GM12865 (cell line): ENCODE measurements around the gene ARHGAP42.

ENCODE experiments used
- DNase-seq: peaks from one replicate; pipeline ENCODE4 v3.0.0; 2010; ENCODE audit warnings: low read depth
- H3K4me3 ChIP-seq: 2 replicates; pipeline ENCODE4 v1.5.1; 2011; ENCODE audit warnings: mild to moderate bottlenecking, low read depth, low read length, control low read depth
- TF ChIP-seq, protein P1 (sequence below): IDR thresholded peaks from 2 replicates; pipeline ENCODE4 v1.5.1; 2011; ENCODE audit warnings: low read length, control low read depth, low read depth, inconsistent platforms; ENCODE audit not compliant: insufficient read depth; ENCODE audit errors: missing control alignments

ARHGAP42 gene

DNA sequence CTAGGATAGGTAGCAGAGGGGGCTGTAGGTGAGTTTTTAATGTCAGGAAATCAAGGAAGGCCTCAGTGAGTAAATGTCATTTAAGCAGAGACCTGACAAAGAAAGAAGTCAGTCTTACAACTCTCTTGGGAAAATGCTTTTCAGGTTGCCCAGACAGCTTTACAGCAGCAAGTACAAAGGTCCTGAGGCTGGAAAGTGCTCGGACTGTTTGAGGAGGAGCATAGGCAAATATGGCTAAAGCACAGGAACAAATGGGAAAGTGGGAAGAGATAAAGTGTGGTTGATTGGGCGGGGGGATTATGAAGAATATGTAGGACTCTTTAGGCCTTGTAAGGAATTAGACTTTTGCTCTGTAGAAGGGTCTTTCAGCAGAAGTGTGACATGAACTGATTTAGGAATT lies 125.4 kb downstream of the ARHGAP42 start:
- no peak for DNase-seq
- no peak overlapping the region for H3K4me3 ChIP-seq
- TF ChIP-seq, protein P1, sequence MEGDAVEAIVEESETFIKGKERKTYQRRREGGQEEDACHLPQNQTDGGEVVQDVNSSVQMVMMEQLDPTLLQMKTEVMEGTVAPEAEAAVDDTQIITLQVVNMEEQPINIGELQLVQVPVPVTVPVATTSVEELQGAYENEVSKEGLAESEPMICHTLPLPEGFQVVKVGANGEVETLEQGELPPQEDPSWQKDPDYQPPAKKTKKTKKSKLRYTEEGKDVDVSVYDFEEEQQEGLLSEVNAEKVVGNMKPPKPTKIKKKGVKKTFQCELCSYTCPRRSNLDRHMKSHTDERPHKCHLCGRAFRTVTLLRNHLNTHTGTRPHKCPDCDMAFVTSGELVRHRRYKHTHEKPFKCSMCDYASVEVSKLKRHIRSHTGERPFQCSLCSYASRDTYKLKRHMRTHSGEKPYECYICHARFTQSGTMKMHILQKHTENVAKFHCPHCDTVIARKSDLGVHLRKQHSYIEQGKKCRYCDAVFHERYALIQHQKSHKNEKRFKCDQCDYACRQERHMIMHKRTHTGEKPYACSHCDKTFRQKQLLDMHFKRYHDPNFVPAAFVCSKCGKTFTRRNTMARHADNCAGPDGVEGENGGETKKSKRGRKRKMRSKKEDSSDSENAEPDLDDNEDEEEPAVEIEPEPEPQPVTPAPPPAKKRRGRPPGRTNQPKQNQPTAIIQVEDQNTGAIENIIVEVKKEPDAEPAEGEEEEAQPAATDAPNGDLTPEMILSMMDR: no peak

DNA sequence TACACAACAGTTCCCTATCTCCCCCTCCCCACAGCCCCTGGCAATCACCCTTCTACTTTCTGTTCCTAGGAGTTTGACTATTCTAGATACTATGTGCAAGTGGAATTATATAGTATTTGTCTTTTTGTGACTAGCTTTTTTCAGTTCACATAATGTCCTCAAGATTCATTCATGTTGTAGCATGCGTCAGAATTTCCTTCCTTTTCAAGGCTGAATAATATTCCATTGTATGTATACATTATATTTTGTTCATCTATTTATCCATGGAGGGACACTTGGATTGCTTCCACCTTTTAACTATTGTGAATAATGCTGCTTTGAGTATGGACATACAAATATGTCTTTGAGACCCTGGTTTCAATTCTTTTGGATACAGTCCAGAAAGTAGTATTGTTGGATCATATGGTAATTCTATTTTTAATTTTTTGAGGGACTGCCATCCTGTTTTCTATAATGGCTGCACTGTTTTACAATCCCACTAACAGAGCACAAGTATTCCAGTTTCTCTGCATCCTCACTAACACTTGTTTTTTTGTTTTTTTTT lies 128.8 kb downstream of the ARHGAP42 start:
- no peak for DNase-seq
- TF ChIP-seq, protein P1: no peak
- H3K4me3 ChIP-seq: no peak overlapping the region

DNA sequence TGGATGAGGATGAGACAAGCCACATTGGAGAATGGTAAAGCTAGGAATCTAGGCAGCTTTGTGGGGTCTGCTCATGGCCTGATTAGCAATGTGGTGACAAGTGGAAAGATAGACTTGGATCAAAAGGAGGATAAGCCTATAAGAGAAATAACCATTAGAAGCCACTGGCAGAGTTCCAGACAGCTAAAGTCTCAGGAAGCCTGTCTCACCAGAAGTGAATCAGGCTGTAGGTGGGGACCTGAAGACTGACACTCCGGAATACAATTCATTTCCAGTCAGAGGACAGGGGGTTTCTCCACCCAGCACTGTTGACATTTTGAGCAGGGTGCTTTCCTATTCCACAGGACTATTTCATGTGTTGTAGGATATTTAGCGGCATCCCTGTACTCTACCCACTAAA lies 129.7 kb downstream of the ARHGAP42 start:
- no peak overlapping the region for H3K4me3 ChIP-seq
- DNase-seq: no peak
- TF ChIP-seq, protein P1: no peak

DNA sequence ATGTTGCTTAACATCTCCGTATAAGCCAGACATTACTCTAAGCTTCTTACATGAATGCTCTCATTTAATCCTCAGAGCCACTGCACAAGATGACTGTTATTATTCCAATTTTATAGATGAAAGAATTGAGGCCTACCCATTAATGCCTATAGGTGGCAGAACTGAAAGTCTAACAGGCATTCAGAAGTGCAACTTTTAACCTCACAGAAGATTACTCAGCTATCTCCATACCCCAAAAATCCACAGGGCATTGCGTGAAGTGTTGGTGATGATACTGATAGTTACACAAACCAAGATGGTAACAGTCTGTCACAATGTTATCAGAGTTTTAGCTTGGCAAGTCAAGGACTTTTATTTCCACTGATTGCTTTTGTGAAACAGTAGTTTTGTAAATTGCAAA lies 130.5 kb downstream of the ARHGAP42 start:
- DNase-seq: no peak
- H3K4me3 ChIP-seq: no peak overlapping the region

DNA sequence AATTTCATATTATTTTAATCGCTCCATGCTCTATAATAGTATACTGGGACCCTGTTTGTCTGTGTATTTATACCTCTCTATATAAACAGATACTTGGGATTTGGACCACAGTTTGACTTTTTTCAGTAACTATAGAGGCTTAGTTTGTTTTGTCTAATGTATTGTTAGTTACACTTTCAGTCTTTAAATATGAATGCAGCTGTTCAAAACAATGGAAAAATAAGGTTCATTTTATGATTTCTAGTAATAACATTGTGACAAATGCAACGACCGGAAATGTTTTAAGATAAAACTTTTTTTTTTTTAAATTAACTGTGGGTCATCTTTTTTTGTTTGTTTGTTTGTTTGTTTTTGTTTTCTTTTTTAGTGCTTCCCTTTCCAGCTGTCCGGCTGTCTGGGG lies 133.5 kb downstream of the ARHGAP42 start:
- no peak overlapping the region for H3K4me3 ChIP-seq
- TF ChIP-seq, protein P1: no peak
- DNase-seq: no peak

More for the DNA sequence above, 130.5 kb downstream of the ARHGAP42 start:
- TF ChIP-seq, protein P1: no peak

DNA sequence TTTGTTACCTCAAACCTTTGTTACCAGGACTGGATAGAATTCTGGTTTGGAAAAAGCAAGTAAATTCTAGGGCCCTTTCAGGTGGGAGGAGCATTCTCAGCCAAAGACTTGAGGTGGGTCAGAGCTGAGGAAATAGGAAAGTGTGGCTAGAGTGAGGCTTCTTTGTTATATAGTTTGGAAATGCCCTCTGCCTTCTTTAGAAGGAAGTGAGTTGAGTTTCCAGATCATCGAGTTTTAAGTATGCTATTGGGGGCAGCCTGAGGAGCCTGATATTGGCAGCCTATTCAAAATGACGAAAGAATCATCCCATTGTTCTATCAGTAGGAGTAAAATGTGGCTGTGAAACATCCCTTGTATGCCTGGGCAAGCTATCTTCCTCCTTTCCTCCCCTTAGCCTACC lies 134.1 kb downstream of the ARHGAP42 start:
- H3K4me3 ChIP-seq: no peak overlapping the region
- TF ChIP-seq, protein P1: no peak
- no peak for DNase-seq

DNA sequence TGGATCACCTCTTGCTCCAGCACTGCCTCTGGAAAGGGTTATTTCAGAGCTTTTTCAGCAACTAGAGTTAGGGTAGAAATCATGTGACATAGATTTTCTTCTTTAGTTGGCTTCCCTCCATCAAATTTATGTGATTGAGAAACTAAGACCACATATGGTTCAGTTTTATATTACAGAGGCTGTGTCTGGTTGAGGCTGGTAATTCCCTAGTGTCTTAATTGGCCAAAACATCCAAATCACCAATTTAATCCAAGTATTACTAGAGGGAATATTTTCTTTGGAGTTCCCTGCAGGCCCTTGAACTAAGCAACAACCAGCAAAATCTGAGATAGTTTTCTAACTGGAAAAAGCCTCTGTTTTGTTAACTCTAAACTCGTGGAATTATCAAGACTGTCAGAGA lies 136.3 kb downstream of the ARHGAP42 start:
- DNase-seq: no peak
- H3K4me3 ChIP-seq: no peak overlapping the region
- TF ChIP-seq, protein P1: no peak
